Transverse colon (tissue), 4 donors: ENCODE data around the gene MAP1LC3A. TPM values are rescaled to one million over a fixed set of nuclear protein-coding genes. Genes with fewer than 3 reads are reported as not detected.

Experiments
- DNase-seq: peaks from one replicate; pipeline ENCODE4 v3.0.0-alpha.2; 2019
- H3K27ac ChIP-seq, 4 donors: fragments of 200-600 bp; sonication (generic); 2 replicates each; pipeline ENCODE4 v1.5.1; 2016 to 2018; ENCODE audit warnings: inconsistent platforms in 4 of 4
- H3K27me3 ChIP-seq: fragments of 200-600 bp; sonication (generic); 2 replicates; pipeline ENCODE4 v1.5.1; 2017; ENCODE audit warnings: inconsistent platforms
- H3K36me3 ChIP-seq, 4 donors: fragments of 200-600 bp; sonication (generic); 2 replicates each; pipeline ENCODE4 v1.5.1; 2017 to 2019; ENCODE audit warnings: inconsistent platforms in 4 of 4
- H3K4me1 ChIP-seq, 4 donors: fragments of 200-600 bp; sonication (generic); 2 replicates each; pipeline ENCODE4 v1.5.1; 2017 to 2020; ENCODE audit warnings: inconsistent platforms in 4 of 4
- H3K4me3 ChIP-seq, 4 donors: fragments of 200-600 bp; sonication (generic); 1 replicate in 1 of 4; 2 replicates in 3 of 4; pipeline versions ENCODE4 v1.5.1 to v1.6.1; 2017 to 2019; ENCODE audit warnings: inconsistent platforms in 4 of 4
- H3K9me3 ChIP-seq, 2 donors: fragments of 200-600 bp; sonication (generic); 2 replicates each; pipeline ENCODE4 v1.5.1; 2017 to 2019; ENCODE audit warnings: inconsistent platforms in 2 of 2
- CTCF ChIP-seq, 5 experiments: fragments of 200-600 bp in 3 of 5; fragments of 450-650 bp in 2 of 5; sonication (generic) in 3 of 5; IDR thresholded peaks; 1 replicate in 2 of 5; 2 replicates in 3 of 5; pipeline ENCODE4 v1.5.1; 2016 to 2017; ENCODE audit warnings: antibody characterized with exemption in 5 of 5, inconsistent platforms in 3 of 5, mild to moderate bottlenecking in 2 of 5, moderate library complexity in 1 of 5
- EP300 ChIP-seq: sonication (generic); formaldehyde crosslinking; IDR thresholded peaks from one replicate; pipeline ENCODE4 v1.6.1; 2017; ENCODE audit warnings: antibody characterized with exemption, low read depth
- POLR2A ChIP-seq: fragments of 450-650 bp; IDR thresholded peaks from one replicate; pipeline ENCODE4 v1.6.1; 2016; ENCODE audit warnings: antibody characterized with exemption, mild to moderate bottlenecking, moderate library complexity
- POLR2AphosphoS5 ChIP-seq, 3 donors: sonication (generic); formaldehyde crosslinking; IDR thresholded peaks; one replicate each; pipeline ENCODE4 v1.6.1; 2016; ENCODE audit warnings: antibody characterized with exemption in 3 of 3
- WGBS, 2 donors: methylation state at CpG; one replicate each; pipeline ENCODE4 v1.1.5; 2018; ENCODE audit warnings: low coverage in 1 of 2; 5-methylcytosine and 5-hydroxymethylcytosine counted together
- in situ Hi-C, 4 donors: fragments of 200-750 bp; cut with MboI; loops; one replicate each; pipeline versions ENCODE4 v1.15.0 to v1.15.1; 2017; ENCODE audit warnings: low sequenced_read_pairs in 3 of 4, low pct_ligation_motif_present in 1 of 4, low pct_unique_long_range_greater_than_20kb in 1 of 4
- intact Hi-C: fragments of 100-400 bp; cut with DNase I; formaldehyde crosslinking; loops from one replicate; pipeline ENCODE4 v1.15.1; 2023; ENCODE audit warnings: low total_unique reads
- total RNA-seq, 4 donors: library from RNA; depleted of rRNA; stranded (reverse); fragments of >200 nt; gene quantifications; one replicate each; pipeline ENCODE4 v1.1.0, GENCODE V29; 2016

MAP1LC3A gene
- total RNA-seq, result 100 to 1,000 TPM in 2 of 4 donors, 10 to 100 TPM in 2; 41.8 to 166 (median 98.3) TPM

- no peaks in the 10 kb centered on the region for H3K27me3 ChIP-seq
- H3K36me3 ChIP-seq, result no peaks in the 10 kb centered on the region
- intact Hi-C loops, result no loop called here
- in situ Hi-C loops, result loop anchor here in 2 of 4 donors (25.0 kb wide), 1 partner anchor 154 kb away; the partner anchor contains the start of gene TP53INP2 (in 2 of the 2)
- peaks cover 4 to 15% (median 14%) of the 10 kb centered on the region in 4 donors for H3K4me1 ChIP-seq
- no peaks in the 10 kb centered on the region for H3K9me3 ChIP-seq
- 0 to 2% methylated on average over 2 to 60 of the region's 103 CpGs for WGBS, 2 donors
- H3K4me3 ChIP-seq, result peak within 1 kb of the TSS; percentile 44 to 78 (median 60)
- DNase-seq, result peak; percentile 96
- H3K27ac ChIP-seq, result peak within 1 kb of the TSS; percentile 84 to 93 (median 90)
- TF ChIP-seq POLR2AphosphoS5 (IDR thresholded peaks at IDR 0.05) (peak; percentile 44 to 75 (median 71)), POLR2A (peak; percentile 52), CTCF (IDR thresholded peaks at IDR 0.05) (no peak), EP300 (no peak)
Measured at GRCh38 chr20:34558320-34559218, at the start of gene MAP1LC3A. Gene MAP1LC3A, plus strand, starts transcription at chr20:34558718. Its CDS starts 151 bp downstream, at chr20:34558869.

- 97% methylated on average over 1 of the region's 1 CpG; no CpG with 5 or more reads in 1 of the 2 donors for WGBS, 2 donors
- DNase-seq, result no peak
- H3K27me3 ChIP-seq, result no peaks in the 10 kb centered on the region
- no peak overlapping the region for H3K27ac ChIP-seq
- intact Hi-C loops, result no loop called here
- in situ Hi-C loops, result loop anchor here in 2 of 4 donors (25.0 kb wide), 1 partner anchor 198 kb away; the partner anchor contains the start of gene AHCY (in 2 of the 2)
- TF ChIP-seq POLR2A (no peak), POLR2AphosphoS5 (IDR thresholded peaks at IDR 0.05) (no peak), EP300 (no peak), CTCF (IDR thresholded peaks at IDR 0.05) (no peak)
- H3K4me1 ChIP-seq, result peaks cover 0 to 12% (median 10%) of the 10 kb centered on the region in 4 donors
- no peak overlapping the region for H3K4me3 ChIP-seq
- H3K36me3 ChIP-seq, result peaks cover 0 to 19% (median 9%) of the 10 kb centered on the region in 4 donors
- no peaks in the 10 kb centered on the region for H3K9me3 ChIP-seq
Measured at GRCh38 chr20:34510575-34510974, 47.9 kb upstream of the MAP1LC3A start.

GRCh38 chr20:34511891-34512265 is 46.6 kb upstream of the MAP1LC3A start:
- Histone ChIP-seq H3K36me3 (peaks cover 0 to 18% (median 6%) of the 10 kb centered on the region in 4 donors), H3K4me3 (no peak overlapping the region), H3K27me3 (no peaks in the 10 kb centered on the region), H3K4me1 (peaks cover 0 to 18% (median 12%) of the 10 kb centered on the region in 4 donors), H3K27ac (no peak overlapping the region), H3K9me3 (no peaks in the 10 kb centered on the region)
- in situ Hi-C loops (loop anchor here in 2 of 4 donors (25.0 kb wide), 1 partner anchor 200 kb away; the partner anchor contains the start of gene AHCY (in 2 of the 2)), intact Hi-C loops (no loop called here)
- no peak for TF ChIP-seq POLR2A
- TF ChIP-seq EP300, result no peak
- whole genome bisulfite sequencing, 2 donors, result 76 to 90% methylated on average over 3 of the region's 3 CpGs
- no peak for DNase-seq

- intact Hi-C loops (no loop called here), in situ Hi-C loops (loop anchor here in 2 of 4 donors (25.0 kb wide), 1 partner anchor 200 kb away; the partner anchor contains the start of gene AHCY (in 2 of the 2))
- Histone ChIP-seq H3K4me3 (no peak overlapping the region), H3K36me3 (peaks cover 0 to 18% (median 5%) of the 10 kb centered on the region in 4 donors), H3K4me1 (peaks cover 0 to 23% (median 17%) of the 10 kb centered on the region in 4 donors), H3K27me3 (no peaks in the 10 kb centered on the region), H3K9me3 (no peaks in the 10 kb centered on the region), H3K27ac (no peak overlapping the region)
- DNase-seq, result no peak
- TF ChIP-seq POLR2AphosphoS5 (IDR thresholded peaks at IDR 0.05), result no peak
- no peak for TF ChIP-seq EP300
- TF ChIP-seq CTCF (IDR thresholded peaks at IDR 0.05), result no peak
- TF ChIP-seq POLR2A, result no peak
- WGBS, 2 donors, result 78 to 86% methylated on average over 2 to 4 of the region's 4 CpGs
Measured at GRCh38 chr20:34512266-34512954, 46.1 kb upstream of the MAP1LC3A start.
